Loucy (cell line): Measurements from ENCODE around the gene LMAN2L.
"Not testable (repeated sequence)": the region's sequence is repeated elsewhere in the genome, so short reads cannot be mapped to it uniquely, and the experiment has no call there.

ENCODE experiments used
- H2AFZ ChIP-seq: fragments of 200-600 bp; sonication (generic); 2 replicates; pipeline ENCODE4 v1.6.0; 2016; ENCODE audit warnings: antibody characterized with exemption, mild to moderate bottlenecking, low read length, moderate library complexity
- H3F3A ChIP-seq: fragments of 200-600 bp; 2 replicates; pipeline ENCODE4 v1.6.0; 2016; ENCODE audit warnings: antibody characterized with exemption, low read depth, mild to moderate bottlenecking
- H3K27me3 ChIP-seq: fragments of 200-600 bp; sonication (generic); 2 replicates; pipeline ENCODE4 v1.6.1; 2014; ENCODE audit warnings: low read length, mild to moderate bottlenecking; ENCODE audit not compliant: insufficient read depth, poor library complexity, severe bottlenecking
- H3K36me3 ChIP-seq: fragments of 200-600 bp; sonication (generic); 2 replicates; pipeline ENCODE4 v1.6.1; 2016; ENCODE audit warnings: low read length; ENCODE audit not compliant: insufficient read depth
- H3K4me1 ChIP-seq: fragments of 200-600 bp; sonication (generic); 2 replicates; pipeline ENCODE4 v1.5.1; 2014; ENCODE audit warnings: low read length, mild to moderate bottlenecking; ENCODE audit not compliant: insufficient read depth, poor library complexity, severe bottlenecking
- H3K4me2 ChIP-seq: fragments of 200-600 bp; sonication (generic); 2 replicates; pipeline ENCODE4 v1.6.0; 2014; ENCODE audit warnings: antibody characterized with exemption, low read length, low read depth, mild to moderate bottlenecking; ENCODE audit not compliant: poor library complexity, severe bottlenecking
- H3K4me3 ChIP-seq: fragments of 200-600 bp; sonication (generic); 2 replicates; pipeline ENCODE4 v1.5.1; 2014; ENCODE audit warnings: low read length, mild to moderate bottlenecking, mixed read lengths; ENCODE audit not compliant: poor library complexity, severe bottlenecking
- H3K79me2 ChIP-seq: fragments of 200-600 bp; sonication (generic); 2 replicates; pipeline ENCODE4 v1.6.1; 2014; ENCODE audit warnings: low read length; ENCODE audit not compliant: insufficient read depth
- H3K9ac ChIP-seq: fragments of 200-600 bp; sonication (generic); 2 replicates; pipeline ENCODE4 v1.6.0; 2014; ENCODE audit warnings: mild to moderate bottlenecking, low read depth, low read length, moderate library complexity; ENCODE audit not compliant: poor library complexity, severe bottlenecking
- H3K9me2 ChIP-seq: fragments of 200-600 bp; sonication (generic); replicated peaks from 2 replicates; pipeline ENCODE4 v1.6.1; 2016; ENCODE audit warnings: low read depth, low read length, mixed read lengths
- H3K9me3 ChIP-seq: fragments of 200-600 bp; sonication (generic); 2 replicates; pipeline ENCODE4 v1.6.1; 2014; ENCODE audit warnings: mild to moderate bottlenecking, antibody characterized with exemption, low read length, low read depth; ENCODE audit not compliant: insufficient read depth
- H4K20me1 ChIP-seq: fragments of 200-600 bp; sonication (generic); 2 replicates; pipeline ENCODE4 v1.6.0; 2014; ENCODE audit warnings: antibody characterized with exemption, low read length, mild to moderate bottlenecking; ENCODE audit not compliant: insufficient read depth, poor library complexity, severe bottlenecking
- EZH2phosphoT487 ChIP-seq: fragments of 200-600 bp; IDR thresholded peaks from 2 replicates; pipeline ENCODE4 v1.6.1; 2018; ENCODE audit warnings: antibody characterized with exemption, mild to moderate bottlenecking, moderate library complexity, borderline replicate concordance
- TF ChIP-seq, protein P1 (sequence below): fragments of 200-600 bp; sonication (generic); conservative IDR thresholded peaks from 2 replicates; pipeline ENCODE4 v1.5.1; 2014; ENCODE audit warnings: mild to moderate bottlenecking, antibody characterized with exemption, low read length

Gene LMAN2L

DNA sequence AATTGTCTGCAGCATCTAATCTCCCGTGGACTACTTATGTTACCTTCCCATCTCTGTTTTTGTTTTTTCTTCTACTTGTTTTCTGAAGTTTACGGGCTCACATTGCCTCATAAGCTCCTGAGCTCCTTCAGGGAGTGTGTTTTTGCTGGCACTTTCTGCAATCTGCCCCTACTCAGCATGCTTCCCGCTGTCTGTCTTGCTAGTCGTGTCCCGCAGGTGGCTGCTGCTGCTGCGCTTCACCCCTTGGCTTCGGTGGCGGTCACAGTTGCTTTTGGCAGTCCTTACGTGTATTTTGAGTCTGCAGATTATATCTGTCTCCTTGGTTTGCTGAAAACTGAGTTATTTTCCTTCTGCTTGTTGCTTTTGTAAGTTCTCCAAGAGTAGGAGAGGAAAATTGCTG lies 60.0 kb downstream of the LMAN2L start:
- Histone ChIP-seq H3K9ac (no peak overlapping the region), H4K20me1 (no peaks in the 10 kb centered on the region), H2AFZ (no peak overlapping the region), H3K4me1 (no peaks in the 10 kb centered on the region), H3K4me3 (no peak overlapping the region), H3K4me2 (no peak overlapping the region), H3K36me3 (no peaks in the 10 kb centered on the region), H3K27me3 (no peaks in the 10 kb centered on the region), H3F3A (no peaks in the 10 kb centered on the region), H3K9me2 (no peaks in the 10 kb centered on the region), H3K79me2 (no peaks in the 10 kb centered on the region), H3K9me3 (no peaks in the 10 kb centered on the region)
- TF ChIP-seq EZH2phosphoT487, result no peak
- TF ChIP-seq, protein P1, sequence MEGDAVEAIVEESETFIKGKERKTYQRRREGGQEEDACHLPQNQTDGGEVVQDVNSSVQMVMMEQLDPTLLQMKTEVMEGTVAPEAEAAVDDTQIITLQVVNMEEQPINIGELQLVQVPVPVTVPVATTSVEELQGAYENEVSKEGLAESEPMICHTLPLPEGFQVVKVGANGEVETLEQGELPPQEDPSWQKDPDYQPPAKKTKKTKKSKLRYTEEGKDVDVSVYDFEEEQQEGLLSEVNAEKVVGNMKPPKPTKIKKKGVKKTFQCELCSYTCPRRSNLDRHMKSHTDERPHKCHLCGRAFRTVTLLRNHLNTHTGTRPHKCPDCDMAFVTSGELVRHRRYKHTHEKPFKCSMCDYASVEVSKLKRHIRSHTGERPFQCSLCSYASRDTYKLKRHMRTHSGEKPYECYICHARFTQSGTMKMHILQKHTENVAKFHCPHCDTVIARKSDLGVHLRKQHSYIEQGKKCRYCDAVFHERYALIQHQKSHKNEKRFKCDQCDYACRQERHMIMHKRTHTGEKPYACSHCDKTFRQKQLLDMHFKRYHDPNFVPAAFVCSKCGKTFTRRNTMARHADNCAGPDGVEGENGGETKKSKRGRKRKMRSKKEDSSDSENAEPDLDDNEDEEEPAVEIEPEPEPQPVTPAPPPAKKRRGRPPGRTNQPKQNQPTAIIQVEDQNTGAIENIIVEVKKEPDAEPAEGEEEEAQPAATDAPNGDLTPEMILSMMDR, result no peak

DNA sequence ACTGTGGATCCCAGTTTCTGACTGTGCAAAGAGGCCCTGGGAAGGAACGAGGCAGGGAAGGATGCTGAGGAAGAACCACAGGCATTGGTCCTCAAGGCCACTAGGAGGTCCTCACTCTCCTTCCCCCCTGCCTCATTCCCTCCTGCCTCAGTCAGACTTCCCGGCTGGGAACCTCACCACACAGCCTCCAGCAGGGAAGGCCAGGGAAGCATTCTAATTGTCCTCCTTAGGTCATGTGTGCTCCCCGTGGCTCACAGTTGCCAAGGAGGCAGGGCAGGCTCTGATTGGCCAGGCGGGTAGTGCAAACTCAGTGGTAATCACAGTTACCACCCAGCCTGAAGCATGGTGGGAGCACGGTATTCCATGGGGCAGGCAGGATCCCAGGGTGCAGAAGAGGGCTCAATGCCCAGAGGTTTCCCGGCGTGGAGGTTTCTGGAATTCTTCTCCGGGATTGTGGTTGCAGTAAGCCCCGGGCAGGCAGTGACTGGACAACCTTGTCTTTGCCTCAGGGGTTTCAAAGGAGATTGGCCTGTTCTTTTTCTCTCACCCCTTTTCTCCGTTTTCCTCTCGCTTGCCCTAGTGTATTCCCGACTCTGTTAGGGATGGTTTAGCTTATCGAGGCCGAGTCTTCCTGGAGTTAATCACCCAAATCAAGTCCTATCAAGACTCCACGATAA lies 70.2 kb downstream of the LMAN2L start:
- no peaks in the 10 kb centered on the region for H3K27me3 ChIP-seq
- H3K36me3 ChIP-seq, result no peaks in the 10 kb centered on the region
- H3K4me3 ChIP-seq, result no peak overlapping the region
- H2AFZ ChIP-seq, result no peak overlapping the region
- no peak for TF ChIP-seq EZH2phosphoT487
- TF ChIP-seq, protein P1, result no peak
- no peaks in the 10 kb centered on the region for H3K4me1 ChIP-seq
- H3F3A ChIP-seq, result no peaks in the 10 kb centered on the region
- H3K9me2 ChIP-seq, result no peaks in the 10 kb centered on the region
- no peaks in the 10 kb centered on the region for H3K9me3 ChIP-seq
- no peaks in the 10 kb centered on the region for H3K79me2 ChIP-seq
- H3K9ac ChIP-seq, result no peak overlapping the region
- no peak overlapping the region for H3K4me2 ChIP-seq
- H4K20me1 ChIP-seq, result no peaks in the 10 kb centered on the region

DNA sequence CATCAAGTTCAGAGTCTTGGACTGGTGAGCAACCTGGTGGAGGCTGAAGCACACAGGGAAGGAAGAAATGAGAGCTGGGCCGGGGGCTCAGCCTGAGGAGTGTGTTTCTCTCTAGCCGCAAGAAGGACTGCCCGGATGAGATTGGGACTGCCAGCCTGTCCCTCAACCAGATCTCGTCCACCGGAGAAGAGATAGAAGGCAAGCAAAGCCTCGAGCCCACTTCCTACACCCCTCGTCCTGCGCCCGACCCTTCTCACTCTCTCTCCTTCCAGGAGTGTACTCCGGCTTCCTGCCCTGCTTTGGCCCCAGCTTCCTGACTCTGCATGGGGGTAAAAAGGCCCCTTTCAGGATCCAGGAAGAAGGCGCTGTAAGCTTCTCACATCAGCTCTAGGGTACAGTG lies 71.1 kb downstream of the LMAN2L start:
- no peak for TF ChIP-seq EZH2phosphoT487
- TF ChIP-seq, protein P1, result no peak
- H3K9me3 ChIP-seq, result no peaks in the 10 kb centered on the region
- no peaks in the 10 kb centered on the region for H3K9me2 ChIP-seq
- no peak overlapping the region for H3K4me3 ChIP-seq
- no peak overlapping the region; the same call in 1 of the 2 replicates for H2AFZ ChIP-seq
- no peaks in the 10 kb centered on the region for H3K4me1 ChIP-seq
- no peaks in the 10 kb centered on the region for H3K36me3 ChIP-seq
- no peaks in the 10 kb centered on the region for H3K79me2 ChIP-seq
- no peaks in the 10 kb centered on the region for H3F3A ChIP-seq
- H3K9ac ChIP-seq, result no peak overlapping the region
- no peaks in the 10 kb centered on the region for H4K20me1 ChIP-seq
- H3K4me2 ChIP-seq, result no peak overlapping the region
- H3K27me3 ChIP-seq, result no peaks in the 10 kb centered on the region

DNA sequence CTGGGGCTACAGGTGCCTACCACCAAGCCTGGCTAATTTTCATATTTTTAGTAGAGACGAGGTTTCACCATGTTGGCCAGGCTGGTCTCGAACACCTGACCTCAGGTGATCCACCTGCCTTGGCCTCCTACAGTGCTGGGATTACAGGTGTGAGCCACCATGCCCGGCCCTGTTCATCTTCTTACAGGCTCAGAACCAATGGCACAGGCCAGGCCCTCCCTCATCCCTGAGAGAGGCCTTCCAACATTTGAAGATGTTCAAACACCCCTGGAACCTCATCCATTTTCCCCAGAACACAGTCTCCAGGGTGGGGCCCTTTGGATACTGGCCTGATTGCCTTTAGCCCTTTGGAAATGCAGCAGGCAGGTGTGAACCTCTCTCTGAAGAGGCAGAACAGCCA lies 74.1 kb downstream of the LMAN2L start:
- H3K4me3 ChIP-seq, H3K79me2 ChIP-seq, H3K9ac ChIP-seq, H2AFZ ChIP-seq, H3F3A ChIP-seq, H3K4me2 ChIP-seq, H3K27me3 ChIP-seq, H3K9me2 ChIP-seq, H3K9me3 ChIP-seq, H4K20me1 ChIP-seq, H3K36me3 ChIP-seq, H3K4me1 ChIP-seq: not testable (repeated sequence)
